ENCODE data around the gene EBI3.

DNA sequence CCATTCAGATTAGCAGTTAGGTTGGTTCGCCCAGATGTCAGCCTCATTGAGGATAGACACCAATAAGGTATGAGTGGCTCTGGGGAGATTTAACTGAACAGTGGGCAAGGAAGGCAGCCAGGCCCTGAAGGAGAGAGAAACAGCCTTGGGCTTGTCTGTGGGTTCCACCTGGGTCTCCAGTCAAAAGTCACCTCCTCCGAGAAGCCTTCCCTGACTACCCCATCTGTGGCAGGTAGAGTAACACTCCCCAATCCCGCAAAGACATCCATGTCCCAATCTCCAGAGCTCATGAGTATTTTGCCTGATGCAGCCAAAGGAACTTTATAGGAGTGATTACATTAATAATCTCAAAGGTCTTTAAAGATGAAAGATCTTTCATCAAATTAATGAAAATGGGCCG is 9.5 kb downstream of the EBI3 start:
- TF ChIP-seq CTCF (IDR thresholded peaks at IDR 0.05) (no peak), POLR2A (IDR thresholded peaks at IDR 0.05) (no peak)

Measured in adrenal gland (tissue), 5 donors.